Measurements from ENCODE around the gene ERVW-1.

- TF ChIP-seq EZH2 (IDR thresholded peaks at IDR 0.05; ENCODE audit: low read length, unreplicated experiment) (no peak), CTCF (conservative IDR thresholded peaks at IDR 0.05; ENCODE audit: low read depth, low read length) (no peak), EZH2phosphoT487 (IDR thresholded peaks at IDR 0.05; ENCODE audit: borderline replicate concordance, low read length) (no peak)
Observed at GRCh38 chr7:92508946-92509345, 31.2 kb upstream of the ERVW-1 start.
